BLaER1 treated with 17β-estradiol and CSF1 and Interleukin-3, amounts not matched to agents 10 nM and 100 nM (cell line): Measurements from ENCODE around the gene CCDC81.
"Not testable (repeated sequence)": the region's sequence is repeated elsewhere in the genome, so short reads cannot be mapped to it uniquely, and the experiment has no call there.

Experiments
- H3K27ac ChIP-seq, 11 experiments: shearing (Covaris generic); formaldehyde crosslinking; 2 replicates each; pipeline ENCODE4 v1.8.1; 2022
- H3K27me3 ChIP-seq, 11 experiments: shearing (Covaris generic); formaldehyde crosslinking; 2 replicates each; pipeline ENCODE4 v1.8.1; 2022
- H3K36me3 ChIP-seq, 11 experiments: shearing (Covaris generic); formaldehyde crosslinking; 2 replicates each; pipeline ENCODE4 v1.8.1; 2022
- H3K4me1 ChIP-seq, 10 experiments: shearing (Covaris generic); formaldehyde crosslinking; 2 replicates each; pipeline ENCODE4 v1.8.1; 2022
- H3K4me2 ChIP-seq, 11 experiments: shearing (Covaris generic); formaldehyde crosslinking; 2 replicates each; pipeline ENCODE4 v1.8.1; 2022
- H3K4me3 ChIP-seq, 10 experiments: shearing (Covaris generic); formaldehyde crosslinking; 2 replicates each; pipeline ENCODE4 v1.8.1; 2022
- H3K9ac ChIP-seq, 11 experiments: shearing (Covaris generic); formaldehyde crosslinking; 2 replicates each; pipeline ENCODE4 v1.8.1; 2022
- H3K9me3 ChIP-seq, 11 experiments: shearing (Covaris generic); formaldehyde crosslinking; replicated peaks in 1 of 11; 2 replicates each; pipeline ENCODE4 v1.8.1; 2022
- H4K20me1 ChIP-seq, 11 experiments: shearing (Covaris generic); formaldehyde crosslinking; 2 replicates each; pipeline ENCODE4 v1.8.1; 2022
- Cebpa-rat ChIP-seq, 11 experiments: shearing (Covaris generic); IDR thresholded peaks; 2 replicates each; pipeline ENCODE4 v1.8.1; 2022

CCDC81 gene

GRCh38 chr11:86418917-86419316 lies 44.2 kb downstream of the CCDC81 start:
- peak overlapping the region in 2 of 11 experiments; percentile 66 to 77; a peak in 4 of 22 replicates for H3K4me2 ChIP-seq
- H3K9me3 ChIP-seq: peaks cover 0 to 5% (median 0%) of the 10 kb centered on the region in 11 experiments; a peak in 1 of 22 replicates
- peaks cover 19 to 29% (median 24%) of the 10 kb centered on the region in 11 experiments for H3K27me3 ChIP-seq
- no peak overlapping the region for H3K4me3 ChIP-seq
- H3K36me3 ChIP-seq: no peaks in the 10 kb centered on the region
- H4K20me1 ChIP-seq: no peaks in the 10 kb centered on the region
- H3K27ac ChIP-seq: peak overlapping the region in 2 of 11 experiments; percentile 49 to 75; a peak in 3 of 22 replicates
- no peak overlapping the region for H3K9ac ChIP-seq
- no peak for TF ChIP-seq Cebpa-rat (IDR thresholded peaks at IDR 0.05)
- H3K4me1 ChIP-seq: peaks cover 33 to 77% (median 38%) of the 10 kb centered on the region in 10 experiments

GRCh38 chr11:86421946-86422345 lies 47.3 kb downstream of the CCDC81 start:
- Histone ChIP-seq H3K4me3 (peak overlapping the region in 9 of 10 experiments; percentile 14 to 55 (median 38); a peak in 15 of 20 replicates), H3K4me1 (peaks cover 31 to 55% (median 36%) of the 10 kb centered on the region in 10 experiments), H3K27me3 (peaks cover 20 to 33% (median 28%) of the 10 kb centered on the region in 11 experiments), H3K9ac (peak overlapping the region in 7 of 11 experiments; percentile 19 to 66 (median 53); a peak in 13 of 22 replicates), H3K9me3 (peaks cover 9 to 18% (median 14%) of the 10 kb centered on the region in 11 experiments; a peak in 19 of 22 replicates), H3K36me3 (no peaks in the 10 kb centered on the region), H4K20me1 (no peaks in the 10 kb centered on the region), H3K4me2 (peak overlapping the region; percentile 68 to 98 (median 83)), H3K27ac (peak overlapping the region in 7 of 11 experiments; percentile 12 to 48 (median 36); a peak in 9 of 22 replicates)
- no peak for TF ChIP-seq Cebpa-rat (IDR thresholded peaks at IDR 0.05)

GRCh38 chr11:86422371-86422770 lies 47.7 kb downstream of the CCDC81 start:
- H3K9me3 ChIP-seq: peaks cover 10 to 20% (median 16%) of the 10 kb centered on the region in 11 experiments; a peak in 19 of 22 replicates
- H3K4me1 ChIP-seq: peaks cover 31 to 53% (median 36%) of the 10 kb centered on the region in 10 experiments
- no peaks in the 10 kb centered on the region for H3K36me3 ChIP-seq
- no peaks in the 10 kb centered on the region for H4K20me1 ChIP-seq
- peak overlapping the region in 7 of 11 experiments; percentile 12 to 46 (median 36); a peak in 8 of 22 replicates for H3K27ac ChIP-seq
- peaks cover 20 to 33% (median 28%) of the 10 kb centered on the region in 11 experiments for H3K27me3 ChIP-seq
- peak overlapping the region in 7 of 11 experiments; percentile 19 to 66 (median 53); a peak in 14 of 22 replicates for H3K9ac ChIP-seq
- H3K4me3 ChIP-seq: peak overlapping the region in 9 of 10 experiments; percentile 14 to 55 (median 38); a peak in 15 of 20 replicates
- TF ChIP-seq Cebpa-rat (IDR thresholded peaks at IDR 0.05): no peak
- peak overlapping the region; percentile 68 to 98 (median 83) for H3K4me2 ChIP-seq

GRCh38 chr11:86423488-86423887 lies 48.8 kb downstream of the CCDC81 start:
- Histone ChIP-seq H3K4me1 (peaks cover 31 to 42% (median 36%) of the 10 kb centered on the region in 10 experiments), H3K27me3 (peaks cover 20 to 33% (median 28%) of the 10 kb centered on the region in 11 experiments), H3K4me3 (peak overlapping the region in 1 of 10 experiments; percentile 34; a peak in 1 of 20 replicates), H3K9me3 (peaks cover 10 to 22% (median 18%) of the 10 kb centered on the region in 11 experiments; a peak in 19 of 22 replicates), H3K4me2 (peak overlapping the region; percentile 16 to 98 (median 82))
- H3K9ac ChIP-seq, H3K36me3 ChIP-seq, H4K20me1 ChIP-seq, H3K27ac ChIP-seq: not testable (repeated sequence)

- Histone ChIP-seq H3K27me3 (peaks cover 15 to 21% (median 19%) of the 10 kb centered on the region in 11 experiments), H3K4me3 (no peak overlapping the region), H3K4me2 (no peak overlapping the region), H3K4me1 (peaks cover 19 to 22% (median 21%) of the 10 kb centered on the region in 10 experiments), H3K9ac (no peak overlapping the region), H3K27ac (no peak overlapping the region), H3K9me3 (peaks cover 22 to 41% (median 30%) of the 10 kb centered on the region in 11 experiments), H3K36me3 (0 out of 22 replicates have a peak, but pooled peaks cover 0 to 6% (median 0%) of the 10 kb centered on the region in 11 experiments), H4K20me1 (no peaks in the 10 kb centered on the region)
- TF ChIP-seq Cebpa-rat (IDR thresholded peaks at IDR 0.05): no peak
These were observed 52.8 kb downstream of the CCDC81 start for GRCh38 chr11:86427441-86427840.

- H3K27ac ChIP-seq: no peak overlapping the region
- TF ChIP-seq Cebpa-rat (IDR thresholded peaks at IDR 0.05): no peak
- no peaks in the 10 kb centered on the region; a peak in 1 of 20 replicates for H3K4me1 ChIP-seq
- peaks cover 0 to 6% (median 0%) of the 10 kb centered on the region in 11 experiments; a peak in 1 of 22 replicates for H3K36me3 ChIP-seq
- no peaks in the 10 kb centered on the region for H3K27me3 ChIP-seq
- H3K9me3 ChIP-seq: peaks cover 26 to 47% (median 34%) of the 10 kb centered on the region in 11 experiments
- no peaks in the 10 kb centered on the region for H4K20me1 ChIP-seq
- H3K4me2 ChIP-seq: no peak overlapping the region
- no peak overlapping the region for H3K4me3 ChIP-seq
- no peak overlapping the region for H3K9ac ChIP-seq
These were observed 56.6 kb downstream of the CCDC81 start for GRCh38 chr11:86431258-86431657.

GRCh38 chr11:86433361-86434095 lies 58.8 kb downstream of the CCDC81 start:
- H3K36me3 ChIP-seq, H3K4me1 ChIP-seq, H3K27me3 ChIP-seq, H3K4me3 ChIP-seq, H3K27ac ChIP-seq, H4K20me1 ChIP-seq, H3K4me2 ChIP-seq, H3K9ac ChIP-seq: not testable (repeated sequence)
- peaks cover 19 to 33% (median 26%) of the 10 kb centered on the region in 11 experiments for H3K9me3 ChIP-seq

GRCh38 chr11:86435711-86436110 lies 61.0 kb downstream of the CCDC81 start:
- no peak overlapping the region for H3K4me3 ChIP-seq
- H3K9ac ChIP-seq: no peak overlapping the region
- no peaks in the 10 kb centered on the region for H4K20me1 ChIP-seq
- peaks cover 4 to 21% (median 7%) of the 10 kb centered on the region in 10 experiments; a peak in 16 of 20 replicates for H3K4me1 ChIP-seq
- H3K27me3 ChIP-seq: no peaks in the 10 kb centered on the region
- 0 out of 22 replicates have a peak overlapping the region, but pooled peaks of 1 of the 11 experiments have one; percentile 13 for H3K4me2 ChIP-seq
- peaks cover 0 to 6% (median 0%) of the 10 kb centered on the region in 11 experiments; a peak in 1 of 22 replicates for H3K36me3 ChIP-seq
- peaks cover 19 to 33% (median 25%) of the 10 kb centered on the region in 11 experiments for H3K9me3 ChIP-seq
- TF ChIP-seq Cebpa-rat (IDR thresholded peaks at IDR 0.05): no peak
- no peak overlapping the region for H3K27ac ChIP-seq

GRCh38 chr11:86438685-86439084 lies 64.0 kb downstream of the CCDC81 start:
- Histone ChIP-seq H3K36me3 (no peaks in the 10 kb centered on the region; a peak in 1 of 22 replicates), H3K9me3 (peaks cover 2 to 6% (median 3%) of the 10 kb centered on the region in 11 experiments; a peak in 19 of 22 replicates), H3K4me2 (peak overlapping the region in 2 of 11 experiments; percentile 24 to 43; a peak in 3 of 22 replicates), H3K4me3 (no peak overlapping the region), H3K27ac (no peak overlapping the region), H3K9ac (no peak overlapping the region), H3K4me1 (peaks cover 16 to 37% (median 27%) of the 10 kb centered on the region in 10 experiments), H3K27me3 (no peaks in the 10 kb centered on the region), H4K20me1 (no peaks in the 10 kb centered on the region)
- no peak for TF ChIP-seq Cebpa-rat (IDR thresholded peaks at IDR 0.05)
